Esophagus muscularis mucosa (tissue), 3 donors: ENCODE data around the gene SYNE1.

Experiments
- POLR2A ChIP-seq: fragments of 450-650 bp; IDR thresholded peaks from one replicate; pipeline ENCODE4 v1.6.1; 2017; ENCODE audit warnings: antibody characterized with exemption, moderate library complexity, mild to moderate bottlenecking, low read depth
- POLR2AphosphoS5 ChIP-seq, 2 donors: sonication (generic); formaldehyde crosslinking; IDR thresholded peaks; one replicate each; pipeline ENCODE4 v1.6.1; 2017; ENCODE audit warnings: antibody characterized with exemption in 2 of 2
- TF ChIP-seq, protein P1 (sequence below), 3 experiments: fragments of 200-600 bp in 2 of 3; fragments of 450-650 bp in 1 of 3; sonication (generic) in 2 of 3; IDR thresholded peaks; one replicate each; pipeline ENCODE4 v1.5.1; 2017 to 2019; ENCODE audit warnings: antibody characterized with exemption in 3 of 3, mild to moderate bottlenecking in 2 of 3, moderate library complexity in 1 of 3

DNA sequence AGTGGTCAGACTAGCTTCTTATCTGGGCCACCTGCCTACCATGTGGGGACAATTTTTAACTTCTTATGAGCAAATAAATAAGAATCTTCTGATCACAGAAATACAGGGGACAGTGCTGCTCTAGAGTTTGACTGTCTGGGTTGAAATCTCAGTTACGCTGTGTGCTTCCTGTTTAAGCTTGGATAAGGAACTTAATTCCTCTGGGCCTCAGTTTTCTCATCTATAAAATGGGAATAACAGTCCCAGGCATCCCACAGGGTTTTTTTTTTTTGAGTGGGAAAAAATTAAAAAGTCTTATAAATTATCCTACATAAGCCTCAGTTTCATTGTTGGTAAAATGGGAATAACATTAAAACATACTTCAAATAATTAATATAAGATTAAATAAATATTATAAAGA is 488.8 kb downstream of the SYNE1 start:
- TF ChIP-seq, protein P1, sequence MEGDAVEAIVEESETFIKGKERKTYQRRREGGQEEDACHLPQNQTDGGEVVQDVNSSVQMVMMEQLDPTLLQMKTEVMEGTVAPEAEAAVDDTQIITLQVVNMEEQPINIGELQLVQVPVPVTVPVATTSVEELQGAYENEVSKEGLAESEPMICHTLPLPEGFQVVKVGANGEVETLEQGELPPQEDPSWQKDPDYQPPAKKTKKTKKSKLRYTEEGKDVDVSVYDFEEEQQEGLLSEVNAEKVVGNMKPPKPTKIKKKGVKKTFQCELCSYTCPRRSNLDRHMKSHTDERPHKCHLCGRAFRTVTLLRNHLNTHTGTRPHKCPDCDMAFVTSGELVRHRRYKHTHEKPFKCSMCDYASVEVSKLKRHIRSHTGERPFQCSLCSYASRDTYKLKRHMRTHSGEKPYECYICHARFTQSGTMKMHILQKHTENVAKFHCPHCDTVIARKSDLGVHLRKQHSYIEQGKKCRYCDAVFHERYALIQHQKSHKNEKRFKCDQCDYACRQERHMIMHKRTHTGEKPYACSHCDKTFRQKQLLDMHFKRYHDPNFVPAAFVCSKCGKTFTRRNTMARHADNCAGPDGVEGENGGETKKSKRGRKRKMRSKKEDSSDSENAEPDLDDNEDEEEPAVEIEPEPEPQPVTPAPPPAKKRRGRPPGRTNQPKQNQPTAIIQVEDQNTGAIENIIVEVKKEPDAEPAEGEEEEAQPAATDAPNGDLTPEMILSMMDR (IDR thresholded peaks at IDR 0.05): no peak
- no peak for TF ChIP-seq POLR2AphosphoS5 (IDR thresholded peaks at IDR 0.05)
- TF ChIP-seq POLR2A: no peak
